Measurements from ENCODE around the gene MMD. TPM values are rescaled to one million over a fixed set of nuclear protein-coding genes. Genes with fewer than 3 reads are reported as not detected.

MMD gene
- total and polyA plus RNA-seq, 2 of the 13 experiments (the other 11 are each of a cell fraction or from before 2014, with no cell fraction given): 121 to 225 TPM

- TF ChIP-seq RNF219 (CRISPR knock-in tag; IDR thresholded peaks at IDR 0.05) (0 out of 2 replicates have a peak, but pooled peaks have one; percentile 36), ZNF292 (CRISPR knock-in tag; IDR thresholded peaks at IDR 0.05; ENCODE audit: borderline replicate concordance, low read depth) (peak; percentile 92), ZNF609 (CRISPR knock-in tag; IDR thresholded peaks at IDR 0.05; ENCODE audit: borderline replicate concordance) (peak; percentile 60; the same call in 1 of the 2 replicates), SALL1 (CRISPR knock-in tag; IDR thresholded peaks at IDR 0.05) (peak; percentile 62), ZNF503 (CRISPR knock-in tag; IDR thresholded peaks at IDR 0.05) (peak; percentile 0; the same call in 1 of the 2 replicates), ELF3 (CRISPR knock-in tag; IDR thresholded peaks at IDR 0.05) (0 out of 2 replicates have a peak, but pooled peaks have one; percentile 5), THAP11 (CRISPR knock-in tag; IDR thresholded peaks at IDR 0.05) (peak; percentile 49), ZNF749 (CRISPR knock-in tag; IDR thresholded peaks at IDR 0.05; ENCODE audit: borderline replicate concordance) (0 out of 2 replicates have a peak, but pooled peaks have one; percentile 16), ZNF567 (CRISPR knock-in tag; IDR thresholded peaks at IDR 0.05; ENCODE audit: borderline replicate concordance) (peak; percentile 75; the same call in 1 of the 2 replicates), UBTF (CRISPR knock-in tag; IDR thresholded peaks at IDR 0.05) (peak; percentile 60; the same call in 1 of the 2 replicates), TBX2 (CRISPR knock-in tag; IDR thresholded peaks at IDR 0.05; ENCODE audit: borderline replicate concordance) (peak; percentile 84), ZNF770 (CRISPR knock-in tag; IDR thresholded peaks at IDR 0.05) (peak; percentile 48; the same call in 1 of the 2 replicates), CEBPB (IDR thresholded peaks at IDR 0.05; ENCODE audit: borderline replicate concordance, low read depth, low read length) (peak; percentile 75; the same call in 1 of the 2 replicates), ZNF232 (CRISPR knock-in tag; IDR thresholded peaks at IDR 0.05; ENCODE audit: borderline replicate concordance) (peak; percentile 71; the same call in 1 of the 2 replicates), TEAD3 (CRISPR knock-in tag; optimal IDR thresholded peaks at IDR 0.05; ENCODE audit: borderline replicate concordance) (peak; percentile 98)
These were observed 1.2 kb upstream of the MMD start (continued) for GRCh38 chr17:55422828-55423164.
